NCI-H526 (cell line): ENCODE results near the gene LTB4R.
A peak's percentile ranks its signal among the peaks of the same experiment; 100 is the strongest.

Source experiments
- DNase-seq, 2 experiments: peaks; one replicate each; lab custom pipeline; 2025; lab: John Stamatoyannopoulos, UW

LTB4R gene

DNA sequence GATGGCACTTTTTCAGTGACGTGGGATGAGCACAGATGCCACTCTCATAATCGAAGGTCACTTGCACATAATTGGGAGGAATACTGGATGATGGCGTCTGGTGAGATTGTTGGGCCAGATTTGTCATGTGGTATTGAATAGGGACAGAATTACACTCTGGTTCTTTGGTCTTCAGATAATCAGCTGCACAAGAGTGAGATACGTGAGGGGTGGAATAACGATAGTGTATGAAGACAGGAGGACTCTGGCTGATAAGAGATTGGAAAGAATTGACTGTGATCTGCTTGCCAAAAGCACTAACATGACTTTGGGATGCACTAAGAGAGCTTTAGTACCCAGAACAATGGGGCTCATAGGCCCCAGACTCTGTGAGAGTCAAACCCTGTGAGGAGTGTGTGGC lies 32.9 kb upstream of the LTB4R start:
- no peak for DNase-seq

DNA sequence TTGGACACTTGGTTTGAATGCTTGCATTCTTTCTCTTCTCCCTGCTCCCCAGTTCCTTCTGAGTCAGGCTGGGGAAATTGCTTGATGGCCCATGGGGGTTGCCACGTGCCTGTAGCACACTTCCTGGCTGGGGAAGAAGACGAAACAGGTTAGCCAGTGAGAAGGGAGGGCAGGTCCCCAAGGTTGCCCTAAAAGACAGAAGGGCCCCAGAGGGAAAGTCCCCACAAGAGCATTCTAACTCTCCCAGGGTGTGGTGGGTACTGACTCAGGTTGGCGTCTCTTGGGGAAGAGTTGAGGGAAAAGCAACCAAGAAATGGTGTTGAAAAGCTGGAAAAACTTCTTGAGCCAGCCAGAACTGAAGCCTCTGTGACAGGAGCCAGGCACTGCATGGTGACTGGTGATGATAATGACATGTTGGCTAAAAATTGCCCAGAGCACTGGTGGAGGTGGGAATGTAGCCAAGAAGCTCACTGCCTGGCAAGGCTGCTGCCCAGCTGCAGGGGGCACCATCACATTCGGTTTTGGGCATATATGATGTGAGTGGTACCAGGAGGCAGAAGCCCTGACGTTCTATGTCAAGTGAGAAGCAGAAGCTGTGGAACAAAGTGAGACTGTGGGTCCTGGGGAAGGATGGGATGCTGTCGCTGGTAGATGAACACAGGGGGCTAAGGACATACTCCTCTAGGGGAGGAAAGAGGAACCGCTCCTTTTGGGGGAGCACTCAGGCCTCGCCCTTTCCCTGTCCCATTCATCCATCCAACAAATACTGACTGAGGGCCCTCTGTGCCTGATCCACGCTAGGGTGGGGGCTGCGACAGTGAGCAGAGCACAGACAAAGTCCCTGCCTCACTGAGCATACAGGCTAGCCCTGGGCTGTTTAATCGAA lies 31.8 kb upstream of the LTB4R start:
- peak in 1 of 2 experiments; percentile 36 for DNase-seq

DNA sequence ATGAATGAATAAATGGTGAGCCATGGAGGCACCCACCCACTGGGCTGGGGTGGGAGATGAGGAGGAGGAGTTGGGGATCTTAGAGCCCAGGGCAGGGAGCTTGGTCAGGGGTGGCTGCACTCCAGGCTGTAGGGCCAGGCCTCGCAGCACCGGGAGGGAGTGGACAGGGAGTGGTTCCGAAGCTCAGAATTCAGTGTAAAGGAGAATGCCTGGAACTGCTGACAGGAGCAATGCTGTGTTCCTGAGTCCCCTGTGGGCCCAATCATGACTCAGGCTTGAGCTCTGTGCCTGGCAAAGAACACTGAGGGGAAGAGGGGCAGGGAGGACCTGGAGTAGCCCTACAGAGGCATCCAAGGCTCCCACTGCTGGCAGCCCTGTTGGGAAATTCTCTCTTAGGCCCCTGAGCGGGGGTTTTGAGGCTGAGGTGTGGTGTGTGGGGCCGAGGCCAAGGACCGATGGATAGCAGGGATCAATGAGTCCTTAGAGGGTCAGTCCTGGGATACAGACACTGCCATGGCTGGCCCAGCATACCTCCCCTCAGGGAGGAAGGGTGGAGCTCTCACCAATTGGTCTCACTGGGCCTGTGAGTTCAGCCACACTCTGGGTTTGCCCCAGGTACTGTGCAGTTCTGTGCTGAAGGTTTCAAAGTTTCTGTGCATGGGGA lies 30.4 kb upstream of the LTB4R start:
- no peak for DNase-seq

DNA sequence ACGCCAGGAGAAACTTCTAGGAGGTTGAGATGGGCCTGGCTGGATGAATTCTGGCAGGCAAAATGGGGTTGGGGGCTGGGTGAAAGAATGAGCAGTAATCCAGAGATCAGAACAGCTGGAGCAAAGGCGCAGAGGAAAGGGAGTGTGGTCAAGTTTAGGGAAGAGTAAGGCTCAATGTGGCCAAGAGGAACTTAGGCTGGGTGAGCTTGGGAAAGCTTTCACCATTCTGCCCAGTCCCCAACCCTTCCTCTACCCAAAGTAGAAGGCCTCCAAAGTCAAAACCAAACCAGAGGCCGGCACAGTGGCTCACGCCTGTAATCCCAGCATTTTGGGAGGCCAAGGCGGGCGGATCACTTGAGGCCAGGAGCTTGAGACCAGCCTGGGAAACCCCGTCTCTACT lies 29.7 kb upstream of the LTB4R start:
- no peak for DNase-seq

DNA sequence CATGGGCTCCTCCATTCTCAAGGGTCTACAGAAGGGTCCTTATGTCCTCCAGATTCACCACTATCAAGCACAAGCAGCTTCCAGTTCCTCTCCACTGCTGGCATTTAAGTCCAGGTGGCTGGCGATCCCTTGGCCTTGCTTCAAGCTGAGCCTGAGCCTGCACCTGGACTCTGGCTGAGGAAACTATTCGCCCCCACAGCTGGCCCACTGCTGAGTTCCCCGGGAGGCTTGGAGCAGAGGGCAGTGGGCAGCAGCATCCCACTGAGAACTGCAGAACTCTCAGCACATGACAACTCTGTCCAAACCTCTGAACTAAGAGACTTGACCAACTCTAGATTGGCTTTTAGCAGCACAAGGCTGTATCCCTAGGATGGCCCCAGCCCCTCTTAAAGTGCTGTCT lies 28.6 kb upstream of the LTB4R start:
- no peak for DNase-seq

DNA sequence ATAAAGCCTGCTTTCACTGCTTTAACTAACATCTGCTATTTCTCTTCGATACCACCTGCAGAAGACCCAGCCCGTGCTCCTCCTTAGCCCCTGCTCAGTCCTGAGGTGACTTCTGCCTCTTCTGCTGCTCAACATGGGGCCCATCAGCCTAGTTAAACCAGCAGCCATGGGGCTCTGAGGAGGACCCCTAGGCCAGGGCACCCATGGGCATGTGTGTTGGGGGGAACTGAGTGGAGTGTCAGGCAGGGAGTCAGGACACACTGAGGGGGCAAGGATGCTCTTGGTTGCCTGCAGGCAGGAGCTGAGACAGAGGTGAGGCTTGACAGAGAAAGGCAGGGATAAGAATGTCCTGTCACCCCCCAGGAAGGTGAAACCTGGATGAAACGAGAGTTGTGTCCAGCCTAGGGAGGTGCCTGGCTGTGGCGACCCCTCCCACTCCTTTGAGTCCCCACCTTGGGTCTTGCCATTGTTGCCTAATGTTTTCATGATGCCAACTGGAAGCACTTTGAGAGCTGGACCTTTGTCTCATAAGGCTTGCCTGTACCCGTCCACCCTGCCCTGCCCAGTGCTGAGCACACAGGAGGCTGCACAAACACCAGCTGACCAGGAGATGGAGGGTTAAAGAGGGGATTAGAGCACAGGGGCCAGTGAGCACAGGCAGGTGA lies 27.4 kb upstream of the LTB4R start:
- DNase-seq, result no peak

DNA sequence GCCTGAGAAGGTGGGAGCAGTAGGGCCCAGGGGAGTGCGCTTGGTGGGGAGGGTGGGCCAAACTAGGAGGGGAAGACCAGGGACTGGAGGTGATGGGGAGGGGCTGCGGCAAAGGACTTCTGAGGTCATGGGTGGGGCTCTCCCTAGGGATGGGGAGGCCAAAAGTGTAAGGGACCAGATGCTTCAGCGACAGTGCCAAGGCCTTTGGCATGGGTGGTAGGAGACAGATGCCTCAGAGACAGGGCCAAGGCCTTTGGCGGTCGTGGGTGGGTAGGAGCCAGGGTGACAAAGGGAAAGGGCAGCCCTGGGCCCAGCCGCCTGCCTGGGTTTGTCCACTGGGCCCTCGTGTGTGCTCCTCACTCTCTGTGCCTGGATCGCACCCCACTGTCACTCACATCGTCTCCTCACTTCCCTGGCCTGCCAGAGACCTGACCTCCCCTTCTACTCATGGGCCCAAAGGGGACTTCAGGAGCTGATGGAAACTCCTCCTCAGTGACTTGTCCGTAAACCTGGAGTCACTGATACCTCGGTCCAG lies 26.7 kb upstream of the LTB4R start:
- DNase-seq, result no peak

DNA sequence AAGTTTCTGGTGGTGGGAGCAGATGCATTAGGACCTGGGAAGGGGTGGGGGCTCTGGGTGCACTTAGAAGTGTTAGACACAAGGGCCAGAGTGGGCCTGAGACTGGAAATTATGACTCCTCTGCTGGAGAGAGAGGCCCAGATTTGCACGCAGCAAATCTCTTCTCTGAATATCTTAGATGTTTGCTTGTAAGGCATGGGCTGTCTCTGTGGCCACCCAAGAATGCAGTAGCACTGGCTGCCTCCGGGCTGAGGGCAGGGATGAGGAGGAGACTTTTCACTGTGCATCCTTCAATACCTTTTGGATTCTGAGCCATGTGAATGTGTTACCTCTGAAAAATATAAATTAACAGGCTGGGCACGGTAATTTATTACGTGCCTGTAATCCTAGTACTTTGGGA lies 26.0 kb upstream of the LTB4R start:
- no peak for DNase-seq

DNA sequence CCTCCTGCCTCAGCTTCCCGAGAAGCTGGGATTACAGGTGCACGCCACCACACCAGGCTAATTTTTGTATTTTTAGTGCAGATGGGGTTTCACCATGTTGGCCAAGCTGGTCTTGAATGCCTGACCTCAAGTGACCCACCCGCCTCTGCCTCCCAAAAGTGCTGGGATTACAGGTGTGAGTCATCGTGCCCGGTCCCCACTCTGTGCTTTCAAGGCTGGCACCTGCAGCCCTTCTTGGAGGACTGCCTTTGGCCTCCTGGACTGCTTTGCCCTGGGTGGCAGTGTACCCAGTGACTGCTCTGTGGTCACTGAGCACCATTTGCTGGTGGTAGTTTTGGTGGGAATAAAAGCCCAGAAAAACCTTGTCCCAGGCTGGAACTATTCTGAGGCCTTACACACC lies 24.3 kb upstream of the LTB4R start:
- DNase-seq, result no peak

DNA sequence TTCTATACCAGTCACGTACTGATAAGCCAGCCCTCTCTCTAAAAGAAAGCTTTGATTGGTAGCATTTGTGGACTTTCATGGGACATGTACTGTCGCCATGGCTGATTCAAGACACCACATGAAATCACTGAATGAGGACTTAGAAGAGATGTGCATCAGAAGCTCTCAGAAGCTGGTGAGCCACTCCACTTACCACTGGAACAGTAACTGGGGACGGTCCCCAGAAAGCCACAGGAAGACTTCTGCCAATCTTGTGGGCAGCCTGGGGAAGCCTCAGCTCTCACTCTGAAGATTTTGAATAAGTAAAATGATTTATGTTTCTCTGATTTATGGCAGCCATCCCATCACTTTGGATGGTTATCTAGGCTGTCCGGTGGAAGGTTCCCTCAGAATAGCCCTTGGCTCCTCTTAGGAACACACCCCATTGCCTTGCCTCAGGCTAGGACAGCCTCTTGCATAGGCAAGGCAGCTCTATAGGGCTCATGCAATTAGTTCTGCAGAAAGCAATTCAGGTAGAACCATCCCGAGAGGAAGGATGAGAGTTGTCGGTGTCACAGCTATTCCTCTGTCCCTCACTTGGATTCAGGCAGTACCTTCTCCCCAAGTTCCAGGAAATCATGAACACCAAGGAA lies 21.5 kb upstream of the LTB4R start:
- DNase-seq, result no peak

DNA sequence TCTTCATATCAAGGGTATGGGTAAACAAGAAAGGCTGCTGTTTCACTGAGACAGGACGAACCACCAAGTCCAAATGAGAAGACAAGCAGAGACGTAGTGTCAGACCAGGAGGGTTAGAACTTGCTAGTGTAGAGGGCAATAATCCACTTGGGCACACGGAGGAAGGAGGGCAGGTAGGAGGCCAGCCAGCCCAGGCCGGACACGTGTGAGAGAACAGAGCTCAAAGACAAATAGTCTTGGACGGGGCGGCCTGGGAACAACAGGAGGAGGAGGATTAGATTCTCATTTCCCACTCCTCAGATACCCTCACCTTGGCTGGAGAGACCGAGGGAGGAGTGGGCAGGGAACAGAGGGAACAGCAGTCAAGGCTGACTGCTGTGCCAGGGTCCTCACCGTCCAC lies 20.6 kb upstream of the LTB4R start:
- DNase-seq, result no peak

DNA sequence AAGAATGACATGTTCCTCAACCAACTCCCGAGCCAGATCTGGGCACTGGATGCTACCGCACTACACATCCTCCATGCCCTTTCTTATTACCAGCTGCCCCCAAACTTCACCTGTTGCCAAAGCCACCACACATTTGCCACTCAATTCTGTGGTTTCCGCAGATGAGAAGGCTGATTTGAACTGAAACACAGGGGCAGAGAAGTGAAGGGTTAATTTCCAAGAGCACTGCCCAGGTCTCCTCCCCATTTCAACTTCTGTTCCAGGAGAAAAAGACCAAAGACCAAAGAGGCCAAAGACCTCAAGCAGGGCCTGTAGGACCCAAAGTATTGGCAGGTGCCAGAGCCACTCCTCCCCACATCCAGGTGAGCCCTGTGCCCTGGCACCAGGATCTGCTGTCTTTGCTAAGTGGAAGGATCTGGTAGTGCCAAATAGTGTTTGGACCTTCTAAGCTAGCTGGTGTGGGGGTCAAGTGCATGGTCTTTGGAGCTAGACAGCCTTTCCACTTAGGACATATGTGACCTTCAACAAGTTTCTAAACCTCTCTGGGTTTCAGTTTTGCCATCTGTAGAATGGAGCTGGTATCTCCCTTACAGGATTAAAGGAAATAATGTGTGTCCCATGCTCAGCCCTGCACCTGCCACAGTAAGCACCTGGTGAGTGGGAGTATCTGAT lies 19.7 kb upstream of the LTB4R start:
- no peak for DNase-seq

DNA sequence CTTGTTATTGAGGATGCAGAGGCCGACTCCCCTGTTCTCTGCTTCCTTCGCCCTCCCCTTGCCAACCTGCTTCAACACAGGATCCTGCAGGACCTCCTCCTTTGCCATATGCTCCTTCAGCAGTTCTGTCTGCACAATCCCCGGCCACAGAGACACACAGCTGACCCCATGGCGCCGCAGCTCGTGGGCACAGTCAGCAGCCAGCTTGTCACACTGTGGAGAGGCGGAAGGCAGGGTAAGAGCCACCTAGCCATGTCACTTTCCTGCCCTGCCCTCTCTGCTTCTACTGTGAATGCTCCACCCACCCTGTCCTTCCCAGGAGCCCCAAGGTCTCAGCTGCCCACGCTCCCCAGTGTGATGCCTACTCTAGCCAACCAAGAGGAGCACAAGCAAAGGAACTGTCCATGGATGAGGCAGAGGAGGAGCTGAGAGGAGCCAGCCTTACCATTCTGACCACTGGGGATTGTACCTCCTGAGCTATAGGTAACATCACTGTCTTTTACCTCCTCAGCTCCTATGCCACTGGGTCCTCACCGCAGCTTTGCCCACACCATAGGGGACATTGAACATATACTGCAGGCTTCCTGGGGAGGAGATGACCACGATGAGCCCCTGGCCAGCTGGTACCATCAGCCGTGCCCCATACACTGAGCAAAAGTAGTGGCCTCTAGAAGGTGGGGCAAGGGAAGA lies 19.0 kb upstream of the LTB4R start:
- no peak for DNase-seq

DNA sequence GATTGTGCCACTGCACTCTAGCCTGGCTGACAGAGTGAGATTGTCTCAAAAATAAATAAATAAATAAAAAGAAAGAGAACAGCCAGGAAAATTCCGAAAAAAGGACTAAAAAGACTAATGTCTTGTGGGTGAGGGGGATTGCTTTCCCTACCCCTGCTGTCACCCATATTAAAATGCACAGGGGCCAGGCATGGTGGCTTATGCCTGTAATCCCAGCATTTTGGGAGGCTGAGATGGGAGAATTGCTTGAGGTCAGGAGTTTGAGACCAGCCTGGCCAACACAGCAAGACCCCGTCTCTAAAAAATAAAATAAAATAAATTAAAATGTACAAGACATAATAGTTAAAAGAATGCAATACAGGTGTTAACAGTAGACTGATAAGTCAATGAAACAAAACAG lies 17.8 kb upstream of the LTB4R start:
- DNase-seq, result no peak

DNA sequence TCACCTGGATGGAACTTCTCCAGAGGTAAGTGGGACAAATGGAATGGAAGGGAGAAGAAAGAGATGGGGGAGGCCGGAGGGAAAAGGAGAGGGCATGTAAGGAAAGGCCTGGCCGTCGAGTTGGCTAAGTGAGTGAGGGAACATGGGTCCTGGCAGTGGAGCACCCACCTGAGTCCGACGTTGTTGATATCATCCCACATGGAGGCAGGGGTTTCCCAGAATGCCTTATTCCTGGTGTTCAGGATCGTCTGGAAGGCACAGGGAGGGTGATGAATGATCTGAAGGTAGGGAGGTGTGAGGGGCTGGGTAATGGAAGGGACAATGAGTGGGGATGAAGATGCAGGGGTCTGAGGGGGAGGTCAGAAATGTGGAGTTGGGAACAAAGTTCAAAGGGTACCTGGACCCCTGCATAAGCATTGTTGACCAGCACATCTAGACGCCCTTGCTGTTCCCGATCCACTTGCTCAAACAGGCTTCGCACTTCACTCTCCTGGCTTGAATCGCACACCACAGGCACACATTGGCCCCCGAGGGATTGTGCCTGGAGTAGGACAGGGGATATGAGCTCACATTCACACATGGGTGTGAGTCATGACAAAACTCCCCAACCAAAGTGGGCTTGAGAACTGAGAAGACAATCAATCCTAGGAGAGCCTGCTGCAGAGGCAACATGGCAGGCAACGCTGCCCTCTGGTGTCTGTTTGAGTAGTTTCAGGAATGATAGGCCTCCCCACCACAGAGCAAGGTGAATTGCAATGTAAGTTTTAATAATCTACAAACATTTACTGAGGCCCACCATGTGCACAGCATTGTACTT lies 14.8 kb upstream of the LTB4R start:
- peak; percentile 28 to 66 for DNase-seq

DNA sequence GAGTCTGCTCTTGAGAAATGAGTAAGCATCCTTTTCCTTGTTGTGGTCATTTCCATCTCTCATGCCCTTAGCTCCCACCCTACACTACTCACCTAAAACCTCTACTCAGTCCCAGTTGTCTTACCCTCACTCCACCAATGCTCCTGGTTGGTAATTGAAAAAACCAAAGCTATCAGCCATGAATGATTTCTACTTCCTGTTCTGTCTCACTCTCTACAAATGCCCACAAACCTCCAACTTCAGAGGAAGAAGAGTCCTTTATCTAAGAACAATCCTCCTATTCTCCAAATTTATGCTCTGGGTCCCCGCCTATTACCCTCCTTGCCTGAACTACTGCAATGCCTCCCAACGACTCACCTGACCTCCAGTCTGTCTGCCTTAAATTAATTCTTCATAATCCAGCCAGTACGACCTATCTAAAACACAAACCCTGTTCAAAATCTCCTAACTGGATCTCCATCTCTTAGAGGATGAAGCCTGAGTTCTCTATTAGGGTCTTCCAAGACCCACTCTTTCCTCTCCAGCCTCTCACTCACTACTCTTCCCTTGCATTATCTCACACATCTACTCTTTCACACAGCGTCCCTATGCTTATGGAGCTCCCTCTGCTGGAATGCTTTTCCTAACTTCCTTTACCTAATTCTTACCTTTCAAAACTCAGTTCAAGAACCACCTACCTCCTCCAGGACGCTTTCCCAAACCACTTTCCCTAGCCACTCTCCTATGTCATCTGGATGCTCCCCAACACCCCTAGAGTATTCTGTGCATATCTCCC lies 13.9 kb upstream of the LTB4R start:
- peak; percentile 19 to 54 for DNase-seq

DNA sequence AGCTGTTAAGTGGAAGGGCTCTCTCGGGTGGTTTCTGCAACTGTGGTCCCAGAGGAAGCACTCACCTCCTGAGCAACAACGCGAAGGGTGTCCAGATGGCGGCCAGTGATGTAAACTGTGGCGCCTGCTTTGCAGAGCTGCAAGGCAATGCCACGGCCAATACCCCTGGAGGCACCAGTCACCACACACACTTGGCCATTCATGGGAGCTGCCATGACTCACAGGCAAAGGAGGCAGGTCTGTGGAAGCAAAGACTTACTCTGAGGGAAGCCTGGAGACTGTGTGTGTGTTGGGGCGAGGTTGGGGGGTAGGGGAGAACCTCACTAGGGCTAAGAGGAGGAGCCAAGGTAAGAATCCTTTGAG lies 12.4 kb upstream of the LTB4R start:
- no peak for DNase-seq

DNA sequence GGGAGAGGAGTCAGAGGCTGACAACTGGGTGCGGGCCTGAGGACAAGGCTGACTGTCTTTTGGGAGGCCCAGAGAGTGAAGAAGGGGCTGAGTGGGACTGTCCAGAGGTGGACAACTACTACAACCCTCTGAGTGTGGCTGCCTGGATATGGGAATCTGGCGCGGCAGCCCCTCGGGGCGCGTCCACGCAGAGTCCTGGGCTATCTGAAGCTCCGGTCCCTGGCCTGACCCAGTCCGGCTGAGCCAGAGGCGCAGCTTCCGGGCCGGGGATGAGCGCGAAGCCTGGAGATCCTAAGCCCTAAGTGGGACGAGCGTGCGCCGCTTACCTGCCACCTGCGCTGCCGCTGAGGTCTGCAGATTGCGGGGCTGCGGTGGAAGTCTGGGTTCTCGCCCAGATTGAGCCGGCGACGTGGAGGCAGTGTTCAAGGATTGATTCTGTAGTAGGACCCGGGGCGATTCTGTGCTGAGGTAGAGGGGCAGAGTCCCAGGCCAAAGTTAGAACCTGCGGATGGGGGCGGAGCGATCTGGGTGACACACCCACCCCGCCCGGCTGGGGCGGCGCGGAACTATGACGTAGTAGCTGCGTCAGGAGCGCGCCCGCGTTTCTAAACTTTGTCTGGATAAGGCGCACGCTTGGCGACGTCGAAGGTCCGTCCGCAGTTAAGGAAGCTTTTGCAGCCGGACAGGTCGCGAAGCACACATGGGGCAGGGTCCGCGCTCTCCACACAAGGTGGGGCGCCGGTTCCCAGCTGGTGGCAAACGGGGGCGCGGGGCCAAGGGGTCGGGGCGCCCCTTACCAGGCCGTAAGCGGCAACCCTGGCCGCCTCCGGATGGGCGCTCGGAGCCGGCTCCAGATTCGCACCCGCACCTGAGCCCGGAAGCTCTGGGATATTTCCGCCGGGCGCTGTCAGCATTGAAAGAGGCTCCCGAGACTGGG lies 11.8 kb upstream of the LTB4R start, which contains the start of the genes DHRS1 and NOP9:
DHRS1 (minus strand) TSS at position 526 of the 937 bp plus-strand sequence. CDS start 674 bp downstream, outside the sequence.
NOP9 (plus strand) TSS at position 596 of the 937 bp plus-strand sequence; CDS start at position 701, 105 bp downstream.
- peak; percentile 72 to 91 for DNase-seq
